WTC11 (cell line): ENCODE data around the gene NOS1. TPM values are rescaled to one million over a fixed set of nuclear protein-coding genes. Genes with fewer than 3 reads are reported as not detected.

Experiments used
- ATAC-seq: fragments of 200-7000 bp; cut with Tn5 transposase; 2 replicates; pipeline ENCODE4 v1.10.0; 2021; ENCODE audit warnings: mild to moderate bottlenecking, moderate library complexity
- CTCF ChIA-PET: fragments of 300-600 bp; sonication (Branson Sonifier 250); formaldehyde crosslinking; loops from one replicate; lab custom pipeline; 2021; ENCODE audit warnings: antibody characterized with exemption; lab: Charles Lee
- POLR2A ChIA-PET: fragments of 350-600 bp; sonication (Branson Sonifier 250); formaldehyde crosslinking; loops from one replicate; lab custom pipeline; 2021; ENCODE audit warnings: antibody characterized with exemption; lab: Charles Lee
- DNase-seq: peaks from one replicate; pipeline ENCODE4 v3.0.0; 2021; ENCODE audit warnings: low spot score
- H3K27ac Mint-ChIP-seq: 2 replicates; pipeline ENCODE4 v1.8.0; 2021; ENCODE audit warnings: mixed read lengths
- H3K27me3 Mint-ChIP-seq: 2 replicates; pipeline ENCODE4 v1.8.0; 2021; ENCODE audit warnings: low read depth, mild to moderate bottlenecking, moderate library complexity, mixed read lengths
- H3K36me3 Mint-ChIP-seq: 2 replicates; pipeline ENCODE4 v1.8.0; 2021; ENCODE audit warnings: mixed read lengths
- H3K4me1 Mint-ChIP-seq: 2 replicates; pipeline ENCODE4 v1.8.0; 2022; ENCODE audit warnings: mixed read lengths
- H3K4me3 Mint-ChIP-seq: 2 replicates; pipeline ENCODE4 v1.8.0; 2021; ENCODE audit warnings: mild to moderate bottlenecking, moderate library complexity, mixed read lengths
- H3K9me3 Mint-ChIP-seq: 2 replicates; pipeline ENCODE4 v1.8.0; 2021; ENCODE audit warnings: mixed read lengths
- AFF4 ChIP-seq: sonication (generic); formaldehyde crosslinking; IDR thresholded peaks from 2 replicates; pipeline ENCODE4 v1.8.1; 2023; ENCODE audit warnings: mild to moderate bottlenecking, missing genetic modification reagents, borderline replicate concordance
- ESRRA ChIP-seq: sonication (generic); formaldehyde crosslinking; IDR thresholded peaks from 2 replicates; pipeline ENCODE4 v1.8.1; 2022; ENCODE audit warnings: mild to moderate bottlenecking, missing genetic modification reagents, borderline replicate concordance
- ETV6 ChIP-seq: sonication (generic); formaldehyde crosslinking; IDR thresholded peaks from 2 replicates; pipeline ENCODE4 v1.8.1; 2022; ENCODE audit warnings: mild to moderate bottlenecking, missing genetic modification reagents
- FOXK1 ChIP-seq: sonication (generic); formaldehyde crosslinking; IDR thresholded peaks from 2 replicates; pipeline ENCODE4 v1.8.0; 2022; ENCODE audit warnings: mild to moderate bottlenecking, moderate library complexity, missing genetic modification reagents
- FOXP4 ChIP-seq: sonication (generic); formaldehyde crosslinking; IDR thresholded peaks from 2 replicates; pipeline ENCODE4 v1.8.0; 2022; ENCODE audit warnings: mild to moderate bottlenecking, missing genetic modification reagents
- HMGA2 ChIP-seq: fragments of 250-450 bp; sonication (Bioruptor Pico); IDR thresholded peaks from 2 replicates; pipeline ENCODE4 v1.4.0; 2021; ENCODE audit warnings: mild to moderate bottlenecking, moderate library complexity
- IRF2 ChIP-seq: sonication (generic); formaldehyde crosslinking; IDR thresholded peaks from 2 replicates; pipeline ENCODE4 v1.8.0; 2022; ENCODE audit warnings: low read depth, missing genetic modification reagents, borderline replicate concordance
- JAZF1 ChIP-seq: fragments of 250-450 bp; sonication (Bioruptor Pico); IDR thresholded peaks from 2 replicates; pipeline ENCODE4 v1.9.0; 2021; ENCODE audit warnings: moderate library complexity, mild to moderate bottlenecking, inconsistent platforms
- NFATC4 ChIP-seq: fragments of 250-450 bp; sonication (Bioruptor Pico); IDR thresholded peaks from 2 replicates; pipeline ENCODE4 v1.9.0; 2021; ENCODE audit warnings: mild to moderate bottlenecking
- NR2C2 ChIP-seq: sonication (generic); formaldehyde crosslinking; IDR thresholded peaks from 2 replicates; pipeline ENCODE4 v1.8.0; 2022; ENCODE audit warnings: mild to moderate bottlenecking, missing genetic modification reagents
- NR3C1 ChIP-seq: sonication (generic); formaldehyde crosslinking; conservative IDR thresholded peaks from 2 replicates; pipeline ENCODE4 v1.8.1; 2023; ENCODE audit warnings: low read depth, mild to moderate bottlenecking, missing genetic modification reagents
- RORB ChIP-seq: fragments of 250-450 bp; sonication (Bioruptor Pico); IDR thresholded peaks from 2 replicates; pipeline ENCODE4 v1.9.0; 2021; ENCODE audit warnings: mild to moderate bottlenecking
- TEAD1 ChIP-seq: sonication (generic); formaldehyde crosslinking; IDR thresholded peaks from 2 replicates; pipeline ENCODE4 v1.8.0; 2022; ENCODE audit warnings: mild to moderate bottlenecking, missing genetic modification reagents
- TEAD4 ChIP-seq: sonication (generic); formaldehyde crosslinking; IDR thresholded peaks from 2 replicates; pipeline ENCODE4 v1.8.0; 2022; ENCODE audit warnings: mild to moderate bottlenecking, missing genetic modification reagents
- ZNF219 ChIP-seq: sonication (generic); formaldehyde crosslinking; IDR thresholded peaks from 2 replicates; pipeline ENCODE4 v1.8.0; 2023; ENCODE audit warnings: missing genetic modification reagents, mild to moderate bottlenecking, borderline replicate concordance
- ZNF423 ChIP-seq: fragments of 250-450 bp; sonication (Bioruptor Pico); IDR thresholded peaks from 2 replicates; pipeline ENCODE4 v2.1.2; 2022; ENCODE audit warnings: mild to moderate bottlenecking, moderate library complexity
- ZNF512 ChIP-seq: sonication (generic); formaldehyde crosslinking; IDR thresholded peaks from 2 replicates; pipeline ENCODE4 v1.8.1; 2022; ENCODE audit warnings: missing genetic modification reagents, borderline replicate concordance
- ZNF532 ChIP-seq: fragments of 250-450 bp; sonication (Bioruptor Pico); IDR thresholded peaks from 2 replicates; pipeline ENCODE4 v1.9.0; 2021; ENCODE audit warnings: mild to moderate bottlenecking, borderline replicate concordance
- total RNA-seq: library from RNA; stranded (reverse); gene quantifications from 3 replicates; pipeline ENCODE4 v1.2.3, GENCODE V29; 2021

The NOS1 gene
- total RNA-seq, 1 experiment from 2014 or later: 4.5 TPM

- Mint-ChIP-seq H3K36me3 (peaks cover 9% of the 10 kb centered on the region), H3K4me1 (no peaks in the 10 kb centered on the region), H3K9me3 (peaks cover 17% of the 10 kb centered on the region), H3K27ac (no peak overlapping the region)
- ChIA-PET CTCF (no interaction called here), POLR2A (no interaction called here)
- no peak for DNase-seq
- no peak for ATAC-seq
- TF ChIP-seq ZNF219 (CRISPR knock-in tag): no peak
- TF ChIP-seq ESRRA (CRISPR knock-in tag): no peak
- TF ChIP-seq NR3C1 (CRISPR knock-in tag): no peak
- no peak for TF ChIP-seq ZNF532
- no peak for TF ChIP-seq ETV6
- no peak for TF ChIP-seq TEAD1 (CRISPR knock-in tag)
- TF ChIP-seq, all 79 proteins: peak for 0
- Mint-ChIP-seq H3K4me3 (no peak overlapping the region), H3K27me3 (no peaks in the 10 kb centered on the region)
Observed at GRCh38 chr12:117300174-117300573, 61.3 kb downstream of the NOS1 start.

GRCh38 chr12:117298648-117299225 lies 62.7 kb downstream of the NOS1 start:
- ATAC-seq (no peak), DNase-seq (no peak)
- peaks cover 9% of the 10 kb centered on the region for H3K36me3 Mint-ChIP-seq
- no peak for TF ChIP-seq NFATC4 (CRISPR knock-in tag)
- TF ChIP-seq ZNF512: no peak
- TF ChIP-seq ETV6: no peak
- no peak for TF ChIP-seq IRF2 (CRISPR knock-in tag)
- TF ChIP-seq FOXK1: no peak
- TF ChIP-seq ZNF423 (CRISPR knock-in tag): no peak
- TF ChIP-seq TEAD4 (CRISPR knock-in tag): no peak
- no peak for TF ChIP-seq HMGA2 (CRISPR knock-in tag)
- TF ChIP-seq JAZF1: no peak
- no peak for TF ChIP-seq FOXP4 (CRISPR knock-in tag)
- POLR2A ChIA-PET: interaction anchor here (0.7 kb wide), 1 partner anchor 55 kb away, joined by 5 read pairs; no protein-coding TSS in a partner anchor
- no peak overlapping the region for H3K4me3 Mint-ChIP-seq
- CTCF ChIA-PET: interaction anchor here (0.6 kb wide), 2 partner anchors 92 to 822 kb away, joined by 3 to 6 read pairs; no protein-coding TSS in a partner anchor
- H3K4me1 Mint-ChIP-seq: peaks cover 9% of the 10 kb centered on the region; the same call in 1 of the 2 replicates
- peaks cover 17% of the 10 kb centered on the region for H3K9me3 Mint-ChIP-seq
- no peak overlapping the region for H3K27ac Mint-ChIP-seq
- no peaks in the 10 kb centered on the region for H3K27me3 Mint-ChIP-seq

GRCh38 chr12:117298191-117298590 lies 63.2 kb downstream of the NOS1 start:
- Mint-ChIP-seq H3K4me1 (peaks cover 9% of the 10 kb centered on the region; the same call in 1 of the 2 replicates), H3K36me3 (peaks cover 9% of the 10 kb centered on the region), H3K9me3 (peaks cover 17% of the 10 kb centered on the region), H3K27me3 (no peaks in the 10 kb centered on the region), H3K27ac (no peak overlapping the region), H3K4me3 (no peak overlapping the region)
- ATAC-seq (no peak), DNase-seq (no peak)
- POLR2A ChIA-PET: no interaction called here
- TF ChIP-seq RORB (no peak), NR2C2 (CRISPR knock-in tag) (no peak), AFF4 (no peak)
- CTCF ChIA-PET: interaction anchor here (0.6 kb wide), 1 partner anchor 822 kb away, joined by 3 read pairs; no protein-coding TSS in a partner anchor
